GM12878 (cell line): ENCODE results near the gene SLCO4C1. TPM values are rescaled to one million over a fixed set of nuclear protein-coding genes. Genes with fewer than 3 reads are reported as not detected.

ENCODE experiments used
- ATAC-seq: fragments of 200-7000 bp; cut with Tn5 transposase; 3 replicates; pipeline ENCODE4 v1.9.1; 2020; ENCODE audit warnings: mild to moderate bottlenecking, moderate library complexity
- BruUV-seq: library from RNA; stranded (reverse); fragments of 400-500 nt; replicated peaks from 2 replicates; lab custom pipeline; 2021; lab: Mats Ljungman, UMichigan
- CTCF ChIA-PET: fragments of 300-600 bp; sonication (Branson Sonifier 250); formaldehyde crosslinking; extraction: SDS; loops from one replicate; lab custom pipeline; 2021; ENCODE audit warnings: inconsistent platforms; lab: Yijun Ruan, JAX
- POLR2A ChIA-PET: fragments of 350-600 bp; formaldehyde crosslinking; extraction: SDS; loops from one replicate; lab custom pipeline; 2021; ENCODE audit warnings: inconsistent platforms; lab: Charles Lee
- RAD21 ChIA-PET: fragments of 300-600 bp; sonication (Branson Sonifier 250); formaldehyde crosslinking; loops from one replicate; lab custom pipeline; 2023; ENCODE audit warnings: antibody characterized with exemption; ENCODE audit not compliant: unreplicated experiment; lab: Charles Lee
- SMC1A ChIA-PET: fragments of 300-600 bp; sonication (Branson Sonifier 250); formaldehyde crosslinking; loops from one replicate; lab custom pipeline; 2023; ENCODE audit not compliant: unreplicated experiment, uncharacterized antibody; lab: Charles Lee
- DNase-seq: peaks from one replicate; pipeline ENCODE4 v3.0.0-alpha.2; 2011; ENCODE audit warnings: low read depth, low spot score
- FAIRE-seq: peaks from 3 replicates; lab custom pipeline; 2011; peaks lifted over from hg19 to GRCh38; lab: Jason Lieb, UNC
- H2AFZ ChIP-seq: 2 replicates; pipeline ENCODE4 v1.6.0; 2011; ENCODE audit warnings: low read depth, low read length, control low read depth; ENCODE audit not compliant: control insufficient read depth
- H3K27ac ChIP-seq: 2 replicates; pipeline ENCODE4 v1.5.1; 2011; ENCODE audit warnings: control low read depth; ENCODE audit not compliant: control insufficient read depth, insufficient read depth
- H3K27me3 ChIP-seq, 2 experiments: replicated peaks in 1 of 2; 2 replicates each; pipeline versions ENCODE4 v1.6.0 to v1.6.1; 2011; ENCODE audit warnings: low read length in 1 of 2; ENCODE audit not compliant: control insufficient read depth in 2 of 2, insufficient read depth in 2 of 2
- H3K36me3 ChIP-seq, 2 experiments: 2 replicates each; pipeline ENCODE4 v1.5.1; 2011; ENCODE audit warnings: low read length in 1 of 2; ENCODE audit not compliant: control insufficient read depth in 2 of 2, insufficient read depth in 2 of 2
- H3K4me1 ChIP-seq: 2 replicates; pipeline ENCODE4 v1.6.1; 2011; ENCODE audit warnings: mild to moderate bottlenecking, low read length, moderate library complexity, mixed read lengths; ENCODE audit not compliant: control insufficient read depth, insufficient read depth
- H3K4me2 ChIP-seq: 2 replicates; pipeline ENCODE4 v1.6.0; 2011; ENCODE audit warnings: control low read depth; ENCODE audit not compliant: control insufficient read depth, insufficient read depth
- H3K4me3 ChIP-seq: fragments of 200-600 bp; sonication (generic); 2 replicates; pipeline ENCODE4 v1.5.1; 2016
- H3K79me2 ChIP-seq: 2 replicates; pipeline ENCODE4 v1.6.0; 2011; ENCODE audit warnings: low read length; ENCODE audit not compliant: control insufficient read depth, insufficient read depth
- H3K9ac ChIP-seq: 2 replicates; pipeline ENCODE4 v1.8.0; 2011; ENCODE audit warnings: low read length, control low read depth, mixed read lengths; ENCODE audit not compliant: control insufficient read depth, insufficient read depth
- H3K9me3 ChIP-seq: replicated peaks from 3 replicates; pipeline ENCODE4 v1.5.1; 2011; ENCODE audit warnings: mild to moderate bottlenecking, low read length; ENCODE audit not compliant: control insufficient read depth, insufficient read depth
- H4K20me1 ChIP-seq: 2 replicates; pipeline ENCODE4 v1.6.0; 2011; ENCODE audit not compliant: control insufficient read depth, insufficient read depth
- BACH1 ChIP-seq: fragments of 450-650 bp; IDR thresholded peaks from 2 replicates; pipeline ENCODE4 v1.6.1; 2017; ENCODE audit warnings: mild to moderate bottlenecking, borderline replicate concordance
- CBX3 ChIP-seq: fragments of 200-600 bp; sonication (generic); IDR thresholded peaks from 2 replicates; pipeline ENCODE4 v1.6.1; 2016; ENCODE audit warnings: low read depth, borderline replicate concordance
- CHD2 ChIP-seq: IDR thresholded peaks from 2 replicates; pipeline ENCODE4 v1.6.1; 2011; ENCODE audit warnings: low read depth, low read length, improper control_type of control experiment, borderline replicate concordance
- HSF1 ChIP-seq: fragments of 150-350 bp; IDR thresholded peaks from 2 replicates; pipeline ENCODE4 v1.6.1; 2014; ENCODE audit warnings: mild to moderate bottlenecking, low read depth, low read length
- KDM1A ChIP-seq: fragments of 200-600 bp; sonication (generic); IDR thresholded peaks from 2 replicates; pipeline ENCODE4 v1.6.1; 2016; ENCODE audit warnings: borderline replicate concordance
- MEF2B ChIP-seq: fragments of 450-650 bp; IDR thresholded peaks from 2 replicates; pipeline ENCODE4 v1.6.1; 2018; ENCODE audit warnings: mild to moderate bottlenecking, moderate library complexity; ENCODE audit not compliant: partially characterized antibody, poor library complexity, severe bottlenecking
- NFYB ChIP-seq: IDR thresholded peaks from 2 replicates; pipeline ENCODE4 v1.6.1; 2011; ENCODE audit warnings: low read depth, mild to moderate bottlenecking, low read length, improper control_type of control experiment, moderate library complexity; ENCODE audit not compliant: insufficient read depth
- NKRF ChIP-seq: fragments of 450-650 bp; conservative IDR thresholded peaks from 2 replicates; pipeline ENCODE4 v1.6.1; 2017; ENCODE audit warnings: mild to moderate bottlenecking, moderate library complexity
- NRF1 ChIP-seq: conservative IDR thresholded peaks from 2 replicates; pipeline ENCODE4 v1.6.1; 2011; ENCODE audit warnings: mild to moderate bottlenecking, low read depth, low read length, improper control_type of control experiment
- SMAD5 ChIP-seq: IDR thresholded peaks from 2 replicates; pipeline ENCODE4 v1.6.1; 2016; ENCODE audit warnings: antibody characterized with exemption, low read depth
- STAT1 ChIP-seq: fragments of 450-650 bp; conservative IDR thresholded peaks from 2 replicates; pipeline ENCODE4 v1.6.1; 2014; ENCODE audit warnings: antibody characterized with exemption, mild to moderate bottlenecking
- USF1 ChIP-seq: IDR thresholded peaks from 2 replicates; pipeline ENCODE4 v1.6.1; 2011; ENCODE audit warnings: borderline replicate concordance, low read depth, mild to moderate bottlenecking, moderate library complexity, mixed read lengths, low read length; ENCODE audit not compliant: insufficient read depth; ENCODE audit errors: extremely low read length
- ZNF24 ChIP-seq: fragments of 450-650 bp; IDR thresholded peaks from 2 replicates; pipeline ENCODE4 v1.6.1; 2017; ENCODE audit warnings: antibody characterized with exemption, mild to moderate bottlenecking
- ZNF384 ChIP-seq: IDR thresholded peaks from 2 replicates; pipeline ENCODE4 v1.6.1; 2012; ENCODE audit warnings: low read depth, mild to moderate bottlenecking, low read length, improper control_type of control experiment, borderline replicate concordance
- ZZZ3 ChIP-seq: IDR thresholded peaks from 2 replicates; pipeline ENCODE4 v1.6.1; 2011; ENCODE audit warnings: low read depth; ENCODE audit not compliant: control insufficient read depth, insufficient read length
- WGBS: methylation state at CpG from one replicate; pipeline ENCODE4 v1.1.6; 2016; ENCODE audit warnings: low lambda C conversion rate; ENCODE audit not compliant: insufficient replicate concordance, insufficient coverage; ENCODE audit errors: missing lambda C conversion rate; 5-methylcytosine and 5-hydroxymethylcytosine counted together
- in situ Hi-C: fragments of 300-500 bp; cut with MboI; formaldehyde crosslinking; loops from 9 replicates; pipeline ENCODE4 v1.14.3; 2018; ENCODE audit warnings: mixed read lengths
- intact Hi-C: fragments of 100-400 bp; cut with micrococcal nuclease; formaldehyde crosslinking; loops from one replicate; pipeline ENCODE4 v1.14.2; 2022; ENCODE audit not compliant: unreplicated experiment
- polyA plus RNA-seq, 11 experiments: library from polyadenylated mRNA; depleted of rRNA in 4 of 11; unstranded in 6 of 11; stranded (reverse) in 5 of 11; fragments of >200 nt; fragmentation: Nextera tagmentation in 4 of 11; fragmentation: Illumina TruSeq in 1 of 11; extraction: Ambion mirVana in 4 of 11; extraction: Trizol in 1 of 11; gene quantifications; 1 replicate in 1 of 11; 2 replicates in 10 of 11; pipeline versions ENCODE4 v1.2.1 to v1.2.3, GENCODE V29; 2011 to 2016; ENCODE audit warnings: inconsistent platforms in 2 of 11, missing spikeins in 2 of 11, low read depth in 1 of 11
- total RNA-seq, 4 experiments: library from RNA; depleted of rRNA in 3 of 4; stranded (reverse); fragments of >200 nt in 3 of 4; fragmentation: Illumina TruSeq in 1 of 4; extraction: Trizol in 1 of 4; gene quantifications; 2 replicates each; pipeline versions ENCODE4 v1.2.1 to v1.2.3, GENCODE V29; 2013 to 2021

Gene SLCO4C1
- total and polyA plus RNA-seq, 10 of the 15 experiments (the other 5 are each of a cell fraction or from before 2014, with no cell fraction given) = 0.12 to 3.9 (median 0.83) TPM

- no peak overlapping the region for H3K4me3 ChIP-seq
- H4K20me1 ChIP-seq = no peaks in the 10 kb centered on the region
- H3K4me2 ChIP-seq = no peak overlapping the region
- H3K9me3 ChIP-seq = no peaks in the 10 kb centered on the region
- BruUV-seq = no TSS peak
- POLR2A ChIA-PET = no interaction called here
- TF ChIP-seq MEF2B (no peak), KDM1A (no peak), NKRF (no peak), STAT1 (no peak), USF1 (no peak), NFYB (no peak), SMAD5 (no peak), CBX3 (no peak), BACH1 (no peak), NRF1 (no peak), HSF1 (no peak), CHD2 (no peak), ZNF384 (no peak), ZZZ3 (no peak), ZNF24 (no peak)
- TF ChIP-seq, all 136 proteins: peak for 0
- CTCF ChIA-PET = no interaction called here
- DNase-seq (no peak), FAIRE-seq (no peak), ATAC-seq (no peak)
- H3K36me3 ChIP-seq = no peaks in the 10 kb centered on the region
- intact Hi-C loops (no loop called here), in situ Hi-C loops (no loop called here)
- no peak overlapping the region for H3K9ac ChIP-seq
- no peaks in the 10 kb centered on the region for H3K4me1 ChIP-seq
- WGBS = 29% methylated on average over 2 of the region's 2 CpGs
- H3K27ac ChIP-seq = no peak overlapping the region
- no peaks in the 10 kb centered on the region for H3K27me3 ChIP-seq
- RAD21 ChIA-PET = no interaction called here
- H2AFZ ChIP-seq = no peak overlapping the region
- H3K79me2 ChIP-seq = no peaks in the 10 kb centered on the region
- SMC1A ChIA-PET = no interaction called here
These were observed 33.4 kb downstream of the SLCO4C1 start for GRCh38 chr5:102262688-102263087.
